OCI-LY1 (cell line): Measurements from ENCODE around the gene ZHX3.

Experiments
- CTCF ChIP-seq: fragments of 200-600 bp; sonication (generic), shearing (Covaris generic); IDR thresholded peaks from 2 replicates; pipeline ENCODE4 v1.5.1; 2017; ENCODE audit warnings: mild to moderate bottlenecking, antibody characterized with exemption, low read length, moderate library complexity, mixed read lengths
- EZH2 ChIP-seq: fragments of 200-600 bp; sonication (generic), shearing (Covaris generic); IDR thresholded peaks from 2 replicates; pipeline ENCODE4 v1.8.0; 2017; ENCODE audit warnings: borderline replicate concordance, mixed run types, mild to moderate bottlenecking, antibody characterized with exemption, low read length, moderate library complexity, mixed read lengths

GRCh38 chr20:41138475-41139226 lies 178.9 kb downstream of the ZHX3 start:
- no peak for TF ChIP-seq CTCF
- TF ChIP-seq EZH2 = no peak
